Measurements from ENCODE around the gene BTBD19. TPM values are rescaled to one million over a fixed set of nuclear protein-coding genes. Genes with fewer than 3 reads are reported as not detected.

BTBD19 gene
- total and polyA plus RNA-seq, 2 of the 4 experiments (the other 2 are of a cell fraction), result 0.90 to 17.2 TPM

GRCh38 chr1:44798481-44799365, 9.6 kb upstream of the BTBD19 start:
- BruUV-seq (replicated peaks), result no TSS peak
- dilution Hi-C loops (cut with HindIII; ENCODE audit: low sequenced_read_pairs, unreplicated experiment) (no loop called here), intact Hi-C loops (cut with micrococcal nuclease) (loop anchor here (2.0 kb wide), 1 partner anchor 20 kb away; no protein-coding TSS in a partner anchor), in situ Hi-C loops (cut with MboI; ENCODE audit: low sequenced_read_pairs) (no loop called here)
- WGBS, 2 experiments (ENCODE audit: extremely low coverage in 2 of 2, insufficient read length in 1 of 2), result 81% methylated on average over 6 of the region's 10 CpGs; no CpG with 5 or more reads in 1 of the 2 experiments
- ChIA-PET CTCF (interaction anchor here (1.3 to 2.2 kb wide), 3 partner anchors 8 to 12 kb away, joined by 3 to 9 read pairs (median 4); no protein-coding TSS in a partner anchor), POLR2A (ENCODE audit: unreplicated experiment) (no interaction called here)
- no peak overlapping the region for H3K4me3 ChIP-seq (ENCODE audit: insufficient read depth, low read depth, low read length)
- peak overlapping the region; percentile 53 for H2BK5ac ChIP-seq (ENCODE audit: low read depth, low read length, poor library complexity, severe bottlenecking)
- peaks cover 11% of the 10 kb centered on the region for H3K4me1 ChIP-seq (ENCODE audit: control insufficient read depth, insufficient read depth, low read length)
- no peaks in the 10 kb centered on the region for H3K9me3 ChIP-seq (ENCODE audit: control insufficient read depth, insufficient read depth, low read length)
- peaks cover 20% of the 10 kb centered on the region for H4K20me1 ChIP-seq (ENCODE audit: insufficient read depth, low read length)
- no peak overlapping the region for H3K56ac ChIP-seq (ENCODE audit: extremely low read depth, insufficient read depth, low read length)
- H2AK5ac ChIP-seq (ENCODE audit: low read depth, low read length), result peak overlapping the region; percentile 74
- TF ChIP-seq MAFK (IDR thresholded peaks at IDR 0.05; ENCODE audit: low read depth, low read length), result 0 out of 2 replicates have a peak, but pooled peaks have one; percentile 7
- no peak for TF ChIP-seq MAZ (IDR thresholded peaks at IDR 0.05; ENCODE audit: borderline replicate concordance, low read depth, low read length)
- H2BK120ac ChIP-seq (ENCODE audit: low read depth, low read length), result peak overlapping the region; percentile 49; the same call in 1 of the 2 replicates
- DNase-seq (no peak), ATAC-seq (ENCODE audit: low read depth) (no peak)
- H3K9ac ChIP-seq (ENCODE audit: low read depth, low read length), result no peak overlapping the region
- H2BK20ac ChIP-seq (ENCODE audit: low read depth, low read length), result peak overlapping the region; percentile 9; the same call in 1 of the 2 replicates
- H3K36me3 ChIP-seq (ENCODE audit: control insufficient read depth, insufficient read depth, low read length), result peaks cover 14% of the 10 kb centered on the region
- H4K5ac ChIP-seq (ENCODE audit: low read depth, low read length), result peak overlapping the region; percentile 20; the same call in 1 of the 2 replicates
- no peak overlapping the region for H3K18ac ChIP-seq (ENCODE audit: low read depth, low read length)
- peak overlapping the region; percentile 43; the same call in 1 of the 2 replicates for H3K23ac ChIP-seq (ENCODE audit: low read depth, low read length)
- H4K8ac ChIP-seq (ENCODE audit: low read depth in 2 of 2, low read length in 2 of 2), result peak overlapping the region in 1 of 2 experiments; percentile 40; a peak in 2 of 4 replicates
- H2AFZ ChIP-seq (replicated peaks; ENCODE audit: low read length, poor library complexity), result peak overlapping the region; percentile 3
- no peak overlapping the region for H3K4me2 ChIP-seq (ENCODE audit: low read depth, low read length)
- H3K79me1 ChIP-seq (ENCODE audit: low read depth in 1 of 2, low read length in 2 of 2), result peaks cover 14 to 24% of the 10 kb centered on the region in 2 experiments; a peak in 3 of 4 replicates
- peaks cover 6% of the 10 kb centered on the region for H3K9me1 ChIP-seq (ENCODE audit: insufficient read depth, low read length)
- H3K27ac ChIP-seq (ENCODE audit: insufficient read depth, low read length), result no peak overlapping the region
- peak overlapping the region; percentile 87 for H2AK9ac ChIP-seq (replicated peaks; ENCODE audit: low read depth, low read length, poor library complexity)
- peak overlapping the region; percentile 45; the same call in 1 of the 2 replicates for H3K4ac ChIP-seq (ENCODE audit: low read depth, low read length)
- peak overlapping the region; percentile 56; the same call in 1 of the 2 replicates for H4K91ac ChIP-seq (ENCODE audit: insufficient read depth, low read depth, low read length)
- H3K27me3 ChIP-seq (ENCODE audit: control insufficient read depth, insufficient read depth, low read length), result no peaks in the 10 kb centered on the region
- H3K14ac ChIP-seq (replicated peaks; ENCODE audit: low read depth, low read length), result no peak overlapping the region
- H2BK15ac ChIP-seq (ENCODE audit: low read depth, low read length), result no peak overlapping the region

All from IMR-90 (cell line).